Posterior vena cava (tissue), 2 donors: ENCODE results near the gene PDE6B. TPM values are rescaled to one million over a fixed set of nuclear protein-coding genes. Genes with fewer than 3 reads are reported as not detected.
"Not testable (repeated sequence)": the region's sequence is repeated elsewhere in the genome, so short reads cannot be mapped to it uniquely, and the experiment has no call there.

Source experiments
- DNase-seq: peaks from one replicate; pipeline ENCODE4 v3.0.0-alpha.2; 2020; ENCODE audit warnings: low spot score
- intact Hi-C, 2 donors: fragments of 100-400 bp; cut with DNase I; formaldehyde crosslinking; loops; one replicate each; pipeline versions ENCODE4 v1.14.1 to v1.14.2; 2022 to 2023
- total RNA-seq, 2 donors: library from RNA; stranded (reverse); fragmentation: NEBNext Ultra II Directional; extraction: Animal tissue kit (Norgen Biotek cat#: 25700); gene quantifications; one replicate each; pipeline ENCODE4 v1.2.1, GENCODE V29; 2021
- donor health status: DM: yes; HTN: yes; CAD: no.
- donor health status: DM: yes; HTN: yes; CAD: no.

The PDE6B gene
- total RNA-seq, 2 donors from 2014 or later: 1.4 to 3.7 TPM

- peak; percentile 90 for DNase-seq
- intact Hi-C loops: no loop called here
Measured at GRCh38 chr4:663438-664428, 38.4 kb downstream of the PDE6B start.

- DNase-seq: peak; percentile 67
- intact Hi-C loops: no loop called here
Measured at GRCh38 chr4:664713-665231, 39.4 kb downstream of the PDE6B start.

- peak; percentile 41 for DNase-seq
- intact Hi-C loops: no loop called here
Measured at GRCh38 chr4:665381-665750, 40.0 kb downstream of the PDE6B start.

GRCh38 chr4:665751-666435 lies 40.5 kb downstream of the PDE6B start:
- intact Hi-C loops: no loop called here
- DNase-seq: no peak

- intact Hi-C loops: no loop called here
- no peak for DNase-seq
Measured at GRCh38 chr4:666436-666810, 41.0 kb downstream of the PDE6B start.

- DNase-seq: no peak
- intact Hi-C loops: no loop called here
Measured at GRCh38 chr4:666822-667544, 41.6 kb downstream of the PDE6B start.

- intact Hi-C loops: no loop called here
- DNase-seq: no peak
Measured at GRCh38 chr4:667545-667925, 42.2 kb downstream of the PDE6B start.

GRCh38 chr4:668219-668618 lies 42.8 kb downstream of the PDE6B start:
- intact Hi-C loops, DNase-seq: not testable (repeated sequence)

- DNase-seq, intact Hi-C loops: not testable (repeated sequence)
Measured at GRCh38 chr4:669806-670559, 44.6 kb downstream of the PDE6B start.

GRCh38 chr4:671769-672168 lies 46.4 kb downstream of the PDE6B start:
- intact Hi-C loops: no loop called here
- DNase-seq: no peak

- intact Hi-C loops: no loop called here
- DNase-seq: no peak
Measured at GRCh38 chr4:673349-674091, 48.1 kb downstream of the PDE6B start.

GRCh38 chr4:674172-675035 lies 49.0 kb downstream of the PDE6B start, which contains the start of the genes ATP5ME and MYL5:
Gene ATP5ME (minus strand): TSS chr4:674276. CDS start chr4:674247, 29 bp downstream.
Gene MYL5 (plus strand): TSS chr4:674542. CDS start chr4:678027, 3,485 bp downstream.
- DNase-seq: peak; percentile 99
- intact Hi-C loops: no loop called here

GRCh38 chr4:675036-675882 lies 49.9 kb downstream of the PDE6B start:
- DNase-seq: no peak
- intact Hi-C loops: no loop called here

- no peak for DNase-seq
- intact Hi-C loops: loop anchor here in 1 of 2 donors (2.0 kb wide), 1 partner anchor 73 kb away; no protein-coding TSS in a partner anchor
Measured at GRCh38 chr4:675980-676870, 50.9 kb downstream of the PDE6B start.

GRCh38 chr4:676871-677235 lies 51.5 kb downstream of the PDE6B start:
- peak; percentile 81 for DNase-seq
- intact Hi-C loops: loop anchor here in 1 of 2 donors (2.0 kb wide), 1 partner anchor 72 kb away; no protein-coding TSS in a partner anchor
